GM12891 (cell line): Measurements from ENCODE around the gene ICA1.

ENCODE experiments used
- PAX5 ChIP-seq: IDR thresholded peaks from 2 replicates; pipeline ENCODE4 v1.6.1; 2011; ENCODE audit warnings: low read length, moderate library complexity, mild to moderate bottlenecking; ENCODE audit not compliant: insufficient read depth, severe bottlenecking
- POLR2A ChIP-seq: IDR thresholded peaks from 2 replicates; pipeline ENCODE4 v1.6.1; 2011; ENCODE audit warnings: low read depth, low read length, control low read depth
- POLR2AphosphoS5 ChIP-seq: IDR thresholded peaks from 2 replicates; pipeline ENCODE4 v1.6.1; 2011; ENCODE audit warnings: low read depth, low read length, control low read depth
- POU2F2 ChIP-seq: IDR thresholded peaks from 2 replicates; pipeline ENCODE4 v1.6.1; 2011; ENCODE audit warnings: low read depth, mild to moderate bottlenecking, control low read depth, low read length, moderate library complexity
- TAF1 ChIP-seq: IDR thresholded peaks from 2 replicates; pipeline ENCODE4 v1.6.1; 2011; ENCODE audit warnings: low read depth, low read length, control low read depth

- no peak for TF ChIP-seq POLR2A
- no peak for TF ChIP-seq POU2F2
- TF ChIP-seq POLR2AphosphoS5 = no peak
- TF ChIP-seq PAX5 = no peak
- no peak for TF ChIP-seq TAF1
These were observed 28.7 kb downstream of the ICA1 start for GRCh38 chr7:8232999-8233847.
